ENCODE results near the gene HBG2.

DNA sequence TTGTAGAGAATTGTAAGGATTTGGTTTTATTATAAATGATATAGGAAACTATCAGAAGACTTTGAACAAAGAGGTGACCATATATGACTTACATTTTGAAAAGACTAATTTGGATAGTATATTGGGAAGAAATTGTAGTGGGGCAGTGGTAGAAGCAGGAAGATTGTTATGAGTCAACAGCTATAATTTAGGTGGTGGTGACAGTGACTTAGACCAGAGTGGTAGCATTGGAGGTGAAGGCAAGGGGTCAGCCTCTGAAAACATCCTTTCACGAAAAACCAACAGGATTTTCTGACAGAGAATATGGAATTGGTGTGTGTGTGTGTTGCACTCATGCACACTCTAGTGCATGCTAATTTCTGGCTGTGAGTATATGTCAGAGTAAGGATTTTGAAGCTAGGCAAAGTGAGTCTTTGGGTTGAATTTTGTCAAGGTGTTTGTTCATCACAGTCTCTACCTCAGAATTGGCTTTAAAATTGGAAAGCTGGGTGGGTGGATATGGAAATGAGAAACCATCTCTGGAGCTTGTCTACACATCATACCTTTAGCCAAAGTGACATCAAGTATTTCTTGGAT lies 23.3 kb upstream of the HBG2 start:
- TF ChIP-seq POLR2AphosphoS5 (IDR thresholded peaks at IDR 0.05) = no peak
- no peak for TF ChIP-seq CTCF (IDR thresholded peaks at IDR 0.05; ENCODE audit: poor library complexity, severe bottlenecking)
